Measurements from ENCODE around the gene RASIP1.
A peak's percentile ranks its signal among the peaks of the same experiment; 100 is the strongest.

RASIP1 gene

GRCh38 chr19:48755787-48756186, 15.4 kb upstream of the RASIP1 start:
- DNase-seq, result no peak

- no peak for DNase-seq
Observed at GRCh38 chr19:48755084-48755641, 14.8 kb upstream of the RASIP1 start, which contains the start of gene FGF21. TSS of gene FGF21 (plus strand) at chr19:48755524. CDS start at chr19:48756237, 713 bp downstream.

- DNase-seq, result no peak
Observed at GRCh38 chr19:48752496-48753365, 12.3 kb upstream of the RASIP1 start, which contains the start of gene FUT1. TSS of gene FUT1 (minus strand) at chr19:48752641. CDS start at chr19:48751281, 1,360 bp downstream.

GRCh38 chr19:48751845-48752495, 11.6 kb upstream of the RASIP1 start:
- DNase-seq, result no peak

DNA sequence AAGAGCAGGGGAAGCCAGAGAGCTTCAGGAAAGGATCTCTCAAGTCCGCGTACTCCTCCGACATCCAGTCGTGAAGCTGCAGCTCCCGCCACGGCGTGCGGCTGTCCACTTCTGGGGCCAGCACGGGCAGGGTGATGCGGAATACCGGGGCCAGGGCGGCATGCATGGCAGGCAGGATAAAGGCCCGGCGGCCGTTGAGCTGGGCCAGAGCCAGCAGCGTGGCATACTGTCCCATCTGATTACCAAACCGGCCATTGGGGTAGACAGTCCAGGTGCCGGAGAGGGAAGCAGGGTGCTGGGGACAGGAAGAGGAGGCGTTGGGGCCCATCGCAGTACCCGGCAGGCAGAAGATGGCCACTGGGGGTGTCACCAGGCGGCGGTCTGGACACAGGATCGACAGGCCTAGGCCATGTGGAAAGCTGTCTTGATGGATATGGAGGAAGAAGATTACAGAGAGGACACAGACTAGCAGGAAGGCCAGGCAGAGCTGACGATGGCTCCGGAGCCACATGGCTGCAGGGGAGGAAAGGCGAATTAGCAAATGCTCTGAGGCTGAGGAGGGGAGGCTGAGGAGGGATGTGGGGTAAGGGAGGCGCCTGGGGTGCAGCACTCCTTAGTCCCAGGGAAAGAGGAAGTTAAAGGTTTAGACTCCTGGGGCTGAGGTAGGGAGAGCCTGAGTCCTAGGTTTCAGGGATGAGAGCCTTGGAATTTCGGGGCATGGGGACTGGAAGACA, 10.5 kb upstream of the RASIP1 start:
- DNase-seq, result no peak

DNA sequence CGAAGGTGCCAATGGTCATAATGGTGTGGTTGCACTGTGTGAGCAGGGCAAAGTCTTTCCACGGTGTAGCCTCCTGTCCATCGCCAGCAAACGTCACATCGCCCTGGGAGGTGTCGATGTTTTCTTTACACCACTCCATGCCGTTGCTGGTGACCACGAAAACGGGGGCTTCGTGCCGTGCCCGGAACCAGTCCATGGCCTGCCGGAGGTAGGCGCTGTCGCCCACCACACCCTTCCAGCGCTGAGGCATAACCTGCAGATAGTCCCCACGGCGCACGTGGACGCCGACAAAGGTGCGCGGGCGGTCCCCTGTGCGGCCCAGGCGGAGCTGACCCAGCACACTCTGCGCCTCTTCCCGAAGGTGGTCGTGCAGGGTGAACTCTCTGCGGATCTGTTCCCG, 9.9 kb upstream of the RASIP1 start:
- no peak for DNase-seq

DNA sequence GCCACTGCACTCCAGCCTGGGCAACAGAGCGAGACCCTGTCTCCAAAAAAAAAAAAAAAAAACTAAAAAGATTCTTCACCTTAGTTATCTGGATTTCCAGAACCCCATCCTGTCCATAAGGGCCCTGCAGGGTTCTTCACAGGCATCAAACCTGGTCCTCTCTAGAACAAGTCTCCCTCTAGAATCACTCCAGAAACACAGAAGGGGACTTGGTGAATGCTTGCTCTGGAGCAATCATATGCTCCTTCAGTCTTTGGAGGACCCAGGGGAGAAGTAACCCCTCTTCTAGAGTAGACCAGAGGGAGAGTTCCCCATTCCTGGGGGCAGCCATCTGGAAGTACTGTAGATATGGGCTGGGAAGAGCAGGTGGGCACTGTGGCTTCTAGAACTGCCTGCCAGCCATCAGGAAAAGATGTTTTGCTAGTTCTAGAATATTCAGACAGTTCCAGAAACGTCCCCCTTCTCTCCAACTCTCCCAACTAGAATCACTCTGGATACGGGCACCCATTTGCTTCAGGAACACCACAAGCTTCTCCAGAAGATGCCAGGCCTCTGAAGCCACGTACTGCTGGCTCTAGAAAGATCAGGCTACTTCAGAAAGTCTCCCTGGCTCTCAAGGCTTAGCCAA, 9.3 kb upstream of the RASIP1 start:
- no peak for DNase-seq

DNA sequence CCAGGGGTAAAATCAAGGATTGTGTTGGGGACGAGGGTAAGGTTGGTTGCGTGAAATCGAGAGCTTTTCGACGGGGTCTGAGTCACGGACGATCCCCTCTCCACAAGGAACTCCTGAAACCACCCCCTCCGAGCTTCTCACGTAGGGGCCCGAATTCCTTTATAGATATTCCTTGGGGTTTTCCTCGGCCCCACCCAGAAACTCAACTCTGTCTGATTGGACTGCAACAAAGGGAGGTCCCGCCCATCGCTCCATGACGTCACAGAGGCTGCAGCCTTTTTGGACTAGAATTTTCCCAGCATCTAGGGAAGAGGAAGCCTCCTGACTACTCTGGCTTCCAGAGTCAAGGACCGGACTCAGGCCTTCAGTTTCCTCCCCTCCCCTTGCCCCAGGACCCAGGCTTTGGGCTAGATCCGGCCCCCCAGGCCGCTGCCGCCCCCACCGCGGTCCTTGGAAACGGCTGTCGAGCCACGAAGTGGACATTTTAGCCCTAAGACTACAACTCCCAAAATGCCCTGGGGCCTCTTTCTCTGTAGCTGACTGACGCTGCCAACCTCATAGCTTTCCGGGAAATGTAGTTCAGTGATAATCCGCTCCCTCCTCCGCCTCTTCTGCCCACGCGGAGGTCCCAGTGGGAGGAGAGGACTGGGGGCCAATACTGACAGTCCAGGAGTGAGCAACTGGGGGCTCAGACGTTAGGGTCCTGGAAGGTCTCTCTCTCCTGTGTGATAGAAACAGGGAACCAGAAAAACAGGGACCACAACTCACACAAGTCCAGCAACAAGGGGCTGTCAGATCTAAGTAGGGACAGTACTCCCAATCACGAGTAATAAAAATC, 6.5 kb upstream of the RASIP1 start, which contains the start of gene IZUMO1:
TSS of gene IZUMO1 (minus strand) at position 172 of the 838 bp plus-strand sequence. CDS start 1,050 bp downstream, outside the sequence.
- DNase-seq, result peak; percentile 73

DNA sequence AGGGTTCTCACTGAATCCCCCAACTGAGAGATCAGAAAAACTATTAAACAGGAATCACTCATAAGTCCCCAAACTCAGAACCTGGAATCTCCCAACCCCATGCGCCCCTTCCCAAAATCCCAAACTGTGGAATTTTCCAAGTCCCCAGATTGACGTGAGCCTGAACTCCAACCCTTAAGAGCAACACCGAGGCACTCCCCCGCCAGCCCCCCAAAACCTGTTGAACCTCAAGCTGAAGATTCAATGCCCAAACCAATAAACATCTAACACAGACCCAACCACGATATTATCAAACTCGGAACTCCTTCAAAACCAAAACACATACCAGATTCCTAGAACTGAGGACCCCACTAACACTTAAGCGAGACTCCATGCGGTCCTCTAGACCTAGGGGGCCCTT, 5.7 kb upstream of the RASIP1 start:
- no peak for DNase-seq

GRCh38 chr19:48745208-48745995, 5.0 kb upstream of the RASIP1 start:
- peak; percentile 57 for DNase-seq

DNA sequence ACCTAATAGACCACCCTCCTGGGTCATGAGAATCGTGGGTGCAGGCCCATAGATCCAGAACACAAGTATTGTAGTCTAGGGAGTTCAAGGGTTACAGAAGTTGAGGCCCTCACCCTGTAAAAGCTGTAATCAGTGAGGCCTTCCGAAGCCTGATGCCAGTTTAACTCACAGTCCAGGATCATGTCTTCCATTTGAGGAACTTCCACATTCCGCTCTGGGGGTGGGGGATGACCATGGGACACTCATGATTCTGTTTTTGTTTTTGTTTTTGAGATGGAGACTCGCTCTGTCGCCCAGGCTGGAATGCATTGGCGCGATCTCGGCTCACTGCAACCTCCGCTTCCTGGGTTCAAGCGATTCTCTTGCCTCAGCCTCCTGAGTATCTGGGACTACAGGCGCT, 1.7 kb upstream of the RASIP1 start:
- no peak for DNase-seq

GRCh38 chr19:48741129-48741999, 954 bp upstream of the RASIP1 start:
- DNase-seq, result no peak

GRCh38 chr19:48739404-48740163, 826 bp downstream of the RASIP1 start:
- DNase-seq, result no peak

DNA sequence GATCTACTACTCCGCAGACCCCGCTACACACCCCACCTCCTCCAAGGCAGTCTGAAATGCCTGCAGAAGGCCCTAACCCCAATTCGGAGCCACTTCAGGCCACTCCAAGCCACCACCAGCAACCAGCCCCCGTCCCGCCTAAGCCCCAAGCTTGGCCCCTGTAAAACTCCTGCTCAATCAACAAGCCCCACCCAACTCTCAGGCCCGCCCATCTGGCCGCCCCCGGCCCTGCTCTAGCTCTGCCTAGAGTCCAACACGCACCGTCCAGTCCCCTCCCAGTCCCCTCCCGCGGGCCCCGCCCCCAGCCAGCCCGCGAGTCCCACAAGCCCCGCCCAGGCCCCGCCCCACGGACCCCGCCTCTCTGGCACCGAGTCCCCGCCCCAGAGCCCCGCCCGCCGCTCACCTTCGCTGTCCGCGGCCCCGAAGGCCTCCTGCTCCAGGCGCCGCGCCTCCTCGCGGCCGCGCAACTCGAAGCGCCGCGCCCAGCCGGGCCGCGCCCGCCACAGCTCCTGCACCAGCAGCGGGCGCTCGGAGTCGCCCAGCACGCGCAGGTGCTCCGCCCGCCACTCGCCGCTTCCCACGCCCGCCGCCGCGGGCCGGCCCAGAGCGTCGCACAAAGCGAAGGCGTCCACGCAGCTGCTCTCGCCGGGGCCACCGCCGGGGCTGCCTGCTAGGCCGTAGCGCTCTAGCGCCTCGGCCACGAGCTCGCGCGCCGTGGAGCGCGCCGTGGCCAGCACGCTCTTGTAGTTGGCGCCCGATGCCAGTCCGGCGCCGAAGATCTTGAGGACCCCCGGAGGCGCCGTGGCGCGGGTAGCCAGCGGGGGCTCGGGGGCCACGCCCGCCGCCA, 1.6 kb downstream of the RASIP1 start:
- peak; percentile 73 for DNase-seq

GRCh38 chr19:48737360-48737998, 2.9 kb downstream of the RASIP1 start:
- DNase-seq, result no peak

GRCh38 chr19:48735031-48735615, 5.3 kb downstream of the RASIP1 start:
- DNase-seq, result no peak

GRCh38 chr19:48734625-48735024, 5.8 kb downstream of the RASIP1 start:
- no peak for DNase-seq
